Progenitor cell of endocrine pancreas (in vitro differentiated cells): ENCODE measurements around the gene PRUNE2. TPM values are rescaled to one million over a fixed set of nuclear protein-coding genes. Genes with fewer than 3 reads are reported as not detected.

Source experiments
- DNase-seq: peaks from one replicate; pipeline ENCODE4 v3.0.0; 2021; ENCODE audit warnings: low spot score; ENCODE audit not compliant: unreplicated experiment
- H3K27ac Mint-ChIP-seq: 2 replicates; pipeline ENCODE4 v1.8.0; 2021; ENCODE audit warnings: mild to moderate bottlenecking, moderate library complexity, mixed read lengths
- H3K27me3 Mint-ChIP-seq: 2 replicates; pipeline ENCODE4 v1.8.0; 2021; ENCODE audit warnings: mixed read lengths
- H3K36me3 Mint-ChIP-seq: 2 replicates; pipeline ENCODE4 v1.8.0; 2022; ENCODE audit warnings: mixed read lengths; ENCODE audit not compliant: insufficient read depth
- H3K4me1 Mint-ChIP-seq: 2 replicates; pipeline ENCODE4 v1.8.0; 2021; ENCODE audit warnings: low read depth, mixed read lengths
- H3K4me3 Mint-ChIP-seq: 2 replicates; pipeline ENCODE4 v1.8.0; 2021; ENCODE audit warnings: low read depth, mild to moderate bottlenecking, moderate library complexity, mixed read lengths
- H3K9me3 Mint-ChIP-seq: 2 replicates; pipeline ENCODE4 v1.8.0; 2021; ENCODE audit warnings: low read depth, mixed read lengths
- CTCF ChIP-seq: fragments of 200-600 bp; sonication (generic); IDR thresholded peaks from one replicate; pipeline ENCODE4 v1.5.0; 2021; ENCODE audit warnings: antibody characterized with exemption, mild to moderate bottlenecking; ENCODE audit not compliant: unreplicated experiment
- total RNA-seq: library from RNA; stranded (reverse); gene quantifications from 2 replicates; pipeline ENCODE4 v1.2.1, GENCODE V29; 2021

PRUNE2 gene
- total RNA-seq, 1 donor from 2014 or later: 5.6 TPM

GRCh38 chr9:76873821-76874220 is 32.1 kb downstream of the PRUNE2 start:
- Mint-ChIP-seq H3K36me3 (no peaks in the 10 kb centered on the region), H3K27ac (no peak overlapping the region), H3K9me3 (no peaks in the 10 kb centered on the region), H3K27me3 (peaks cover 33% of the 10 kb centered on the region), H3K4me3 (no peak overlapping the region), H3K4me1 (peaks cover 2% of the 10 kb centered on the region)
- TF ChIP-seq CTCF: no peak
- DNase-seq: no peak

- DNase-seq: no peak
- TF ChIP-seq CTCF: no peak
- no peak overlapping the region for H3K27ac Mint-ChIP-seq
- no peaks in the 10 kb centered on the region for H3K36me3 Mint-ChIP-seq
- H3K4me3 Mint-ChIP-seq: no peak overlapping the region
- H3K9me3 Mint-ChIP-seq: no peaks in the 10 kb centered on the region
- peaks cover 35% of the 10 kb centered on the region for H3K27me3 Mint-ChIP-seq
- peaks cover 2% of the 10 kb centered on the region for H3K4me1 Mint-ChIP-seq
Measured at GRCh38 chr9:76873056-76873792, 32.7 kb downstream of the PRUNE2 start.

GRCh38 chr9:76868897-76869296 is 37.0 kb downstream of the PRUNE2 start:
- H3K4me3 Mint-ChIP-seq: no peak overlapping the region
- peaks cover 5% of the 10 kb centered on the region for H3K4me1 Mint-ChIP-seq
- no peaks in the 10 kb centered on the region for H3K9me3 Mint-ChIP-seq
- H3K36me3 Mint-ChIP-seq: no peaks in the 10 kb centered on the region
- TF ChIP-seq CTCF: no peak
- H3K27ac Mint-ChIP-seq: no peak overlapping the region
- H3K27me3 Mint-ChIP-seq: peaks cover 31% of the 10 kb centered on the region
- no peak for DNase-seq

GRCh38 chr9:76866689-76867088 is 39.2 kb downstream of the PRUNE2 start:
- peaks cover 17% of the 10 kb centered on the region for H3K27me3 Mint-ChIP-seq
- no peak overlapping the region for H3K4me3 Mint-ChIP-seq
- H3K27ac Mint-ChIP-seq: no peak overlapping the region
- no peak for DNase-seq
- TF ChIP-seq CTCF: no peak
- no peaks in the 10 kb centered on the region for H3K36me3 Mint-ChIP-seq
- no peaks in the 10 kb centered on the region for H3K9me3 Mint-ChIP-seq
- H3K4me1 Mint-ChIP-seq: peaks cover 5% of the 10 kb centered on the region

- no peak for DNase-seq
- no peak for TF ChIP-seq CTCF
- no peaks in the 10 kb centered on the region for H3K9me3 Mint-ChIP-seq
- H3K27me3 Mint-ChIP-seq: peaks cover 11% of the 10 kb centered on the region
- no peaks in the 10 kb centered on the region for H3K36me3 Mint-ChIP-seq
- peaks cover 4% of the 10 kb centered on the region for H3K4me1 Mint-ChIP-seq
- H3K4me3 Mint-ChIP-seq: no peak overlapping the region
- H3K27ac Mint-ChIP-seq: no peak overlapping the region
Measured at GRCh38 chr9:76863832-76864231, 42.1 kb downstream of the PRUNE2 start.
